CD4-positive, alpha-beta T cell treated with Interleukin-10 for 1 hour (primary cell): ENCODE data around the gene IP6K2.

Experiments used
- DNase-seq: peaks from one replicate; pipeline ENCODE4 v3.0.0-alpha.2; 2020

IP6K2 gene

GRCh38 chr3:48688032-48688736 is 28.8 kb downstream of the IP6K2 start:
- DNase-seq, result no peak

- no peak for DNase-seq
Observed at GRCh38 chr3:48687220-48687678, 29.8 kb downstream of the IP6K2 start.

GRCh38 chr3:48686538-48687219 is 30.3 kb downstream of the IP6K2 start:
- DNase-seq, result no peak

GRCh38 chr3:48685603-48686511 is 31.2 kb downstream of the IP6K2 start, which contains the start of gene NCKIPSD:
TSS of gene NCKIPSD (minus strand) at chr3:48685915. CDS start at chr3:48685807, 108 bp downstream.
- peak; percentile 92 for DNase-seq

- no peak for DNase-seq
Observed at GRCh38 chr3:48685293-48685602, 31.8 kb downstream of the IP6K2 start.

- DNase-seq, result no peak
Observed at GRCh38 chr3:48684480-48685143, 32.4 kb downstream of the IP6K2 start.

- DNase-seq, result no peak
Observed at GRCh38 chr3:48684054-48684349, 33.0 kb downstream of the IP6K2 start.

- DNase-seq, result no peak
Observed at GRCh38 chr3:48682786-48683185, 34.2 kb downstream of the IP6K2 start.

- no peak for DNase-seq
Observed at GRCh38 chr3:48681974-48682610, 34.9 kb downstream of the IP6K2 start.

- DNase-seq, result no peak
Observed at GRCh38 chr3:48681541-48681880, 35.5 kb downstream of the IP6K2 start.

GRCh38 chr3:48680811-48681540 is 36.0 kb downstream of the IP6K2 start:
- DNase-seq, result no peak

GRCh38 chr3:48679411-48680391 is 37.3 kb downstream of the IP6K2 start:
- DNase-seq, result no peak

- no peak for DNase-seq
Observed at GRCh38 chr3:48678566-48679380, 38.2 kb downstream of the IP6K2 start.

GRCh38 chr3:48678056-48678455 is 39.0 kb downstream of the IP6K2 start:
- DNase-seq, result no peak

- DNase-seq, result no peak
Observed at GRCh38 chr3:48674505-48674904, 42.5 kb downstream of the IP6K2 start.

- DNase-seq, result no peak
Observed at GRCh38 chr3:48672522-48672921, 44.5 kb downstream of the IP6K2 start.

- no peak for DNase-seq
Observed at GRCh38 chr3:48664929-48665328, 52.1 kb downstream of the IP6K2 start.

- DNase-seq, result no peak
Observed at GRCh38 chr3:48664313-48664644, 52.7 kb downstream of the IP6K2 start.

GRCh38 chr3:48663489-48664312 is 53.3 kb downstream of the IP6K2 start:
- peak; percentile 92 for DNase-seq
